Right lobe of liver (tissue), 6 donors: ENCODE results near the gene WDR91. TPM values are rescaled to one million over a fixed set of nuclear protein-coding genes. Genes with fewer than 3 reads are reported as not detected.
A peak's percentile ranks its signal among the peaks of the same experiment; 100 is the strongest.

Experiments used
- ATAC-seq, 4 donors: fragments of 200-7000 bp; cut with Tn5 transposase; one replicate each; pipeline ENCODE4 v1.9.1; 2020; ENCODE audit warnings: mild to moderate bottlenecking in 4 of 4, moderate library complexity in 4 of 4
- DNase-seq, 3 donors: peaks; one replicate each; pipeline ENCODE4 v3.0.0-alpha.2; 2020
- H3K27ac ChIP-seq, 3 donors: fragments of 200-600 bp; one replicate each; pipeline ENCODE4 v1.8.0; 2022
- H3K27me3 ChIP-seq, 2 donors: fragments of 200-600 bp; one replicate each; pipeline ENCODE4 v1.8.0; 2022
- H3K36me3 ChIP-seq, 4 donors: fragments of 200-600 bp; sonication (generic) in 1 of 4; one replicate each; pipeline versions ENCODE4 v1.5.1 to v1.8.0; 2017 to 2022; ENCODE audit warnings: control low read depth in 1 of 4
- H3K4me1 ChIP-seq, 4 donors: fragments of 200-600 bp; sonication (generic) in 1 of 4; one replicate each; pipeline versions ENCODE4 v1.5.1 to v1.8.0; 2017 to 2022; ENCODE audit warnings: control low read depth in 1 of 4
- H3K4me3 ChIP-seq, 3 donors: fragments of 200-600 bp; one replicate each; pipeline ENCODE4 v1.8.0; 2022
- H3K9me3 ChIP-seq, 4 donors: fragments of 200-600 bp; sonication (generic) in 1 of 4; one replicate each; pipeline versions ENCODE4 v1.5.1 to v1.8.0; 2017 to 2022; ENCODE audit warnings: control low read depth in 1 of 4
- POLR2A ChIP-seq: fragments of 450-650 bp; IDR thresholded peaks from one replicate; pipeline ENCODE4 v1.6.1; 2017; ENCODE audit warnings: antibody characterized with exemption, mild to moderate bottlenecking
- WGBS: methylation state at CpG from one replicate; pipeline ENCODE4 v1.1.6; 2018; ENCODE audit warnings: low coverage, low lambda C conversion rate; ENCODE audit not compliant: insufficient coverage; ENCODE audit errors: missing lambda C conversion rate; 5-methylcytosine and 5-hydroxymethylcytosine counted together
- intact Hi-C, 2 donors: fragments of 100-400 bp; cut with DNase I; formaldehyde crosslinking; loops; one replicate each; pipeline versions ENCODE4 v1.11.2 to v1.14.1; 2022
- total RNA-seq, 6 experiments: library from RNA; depleted of rRNA in 2 of 6; stranded (reverse); fragments of >200 nt in 2 of 6; fragmentation: NEBNext Ultra II Directional in 3 of 6; extraction: Animal tissue kit (Norgen Biotek cat#: 25700) in 3 of 6; gene quantifications; one replicate each; pipeline versions ENCODE4 v1.1.0 to v1.2.4, GENCODE V29; 2016 to 2023
- TF ChIP-seq, protein P1 (sequence below), 4 donors: fragments of 200-600 bp in 3 of 4; fragments of 450-650 bp in 1 of 4; IDR thresholded peaks; one replicate each; pipeline versions ENCODE4 v1.5.1 to v1.8.0; 2016 to 2022; ENCODE audit warnings: antibody characterized with exemption in 4 of 4, mild to moderate bottlenecking in 2 of 4
- donor health status: DM: no; HTN: yes; CAD: no.
- donor health status: DM: no; HTN: no; CAD: no.
- donor health status: DM: no; HTN: no; CAD: no.
- donor health status: DM: no; HTN: yes; CAD: no.
- donor health status: DM: no; HTN: yes; CAD: no.

WDR91 gene
- total RNA-seq, 6 experiments from 2014 or later, result 6.0 to 11.5 (median 8.6) TPM

DNA sequence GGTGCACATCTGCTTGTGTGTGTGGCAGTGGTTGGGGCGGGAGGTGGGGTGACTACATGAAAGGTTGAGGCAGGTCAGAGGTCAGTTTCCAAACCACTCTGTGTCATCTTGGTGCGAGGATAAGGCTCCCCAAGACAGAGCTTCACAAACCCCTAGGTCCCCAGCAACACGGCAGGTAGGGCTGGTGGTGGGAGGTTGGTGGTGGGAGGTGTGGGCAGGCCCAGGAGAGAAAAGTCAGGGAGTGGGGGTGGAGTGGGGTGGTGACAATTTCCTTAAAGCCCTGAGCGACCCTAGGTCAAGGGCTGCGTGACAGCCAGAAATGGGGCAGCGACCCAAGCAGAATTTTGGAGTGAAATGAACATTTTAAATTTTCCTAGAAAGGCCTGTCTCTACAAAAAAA lies 20.8 kb upstream of the WDR91 start:
- intact Hi-C loops, result no loop called here
- 85% methylated on average over 5 of the region's 6 CpGs for WGBS
- H3K36me3 ChIP-seq, result no peaks in the 10 kb centered on the region
- H3K27me3 ChIP-seq, result no peaks in the 10 kb centered on the region
- no peak for DNase-seq
- ATAC-seq, result no peak
- H3K4me1 ChIP-seq, result no peaks in the 10 kb centered on the region
- TF ChIP-seq, protein P1, sequence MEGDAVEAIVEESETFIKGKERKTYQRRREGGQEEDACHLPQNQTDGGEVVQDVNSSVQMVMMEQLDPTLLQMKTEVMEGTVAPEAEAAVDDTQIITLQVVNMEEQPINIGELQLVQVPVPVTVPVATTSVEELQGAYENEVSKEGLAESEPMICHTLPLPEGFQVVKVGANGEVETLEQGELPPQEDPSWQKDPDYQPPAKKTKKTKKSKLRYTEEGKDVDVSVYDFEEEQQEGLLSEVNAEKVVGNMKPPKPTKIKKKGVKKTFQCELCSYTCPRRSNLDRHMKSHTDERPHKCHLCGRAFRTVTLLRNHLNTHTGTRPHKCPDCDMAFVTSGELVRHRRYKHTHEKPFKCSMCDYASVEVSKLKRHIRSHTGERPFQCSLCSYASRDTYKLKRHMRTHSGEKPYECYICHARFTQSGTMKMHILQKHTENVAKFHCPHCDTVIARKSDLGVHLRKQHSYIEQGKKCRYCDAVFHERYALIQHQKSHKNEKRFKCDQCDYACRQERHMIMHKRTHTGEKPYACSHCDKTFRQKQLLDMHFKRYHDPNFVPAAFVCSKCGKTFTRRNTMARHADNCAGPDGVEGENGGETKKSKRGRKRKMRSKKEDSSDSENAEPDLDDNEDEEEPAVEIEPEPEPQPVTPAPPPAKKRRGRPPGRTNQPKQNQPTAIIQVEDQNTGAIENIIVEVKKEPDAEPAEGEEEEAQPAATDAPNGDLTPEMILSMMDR (IDR thresholded peaks at IDR 0.05), result no peak
- TF ChIP-seq POLR2A, result no peak
- H3K4me3 ChIP-seq, result no peak overlapping the region
- no peak overlapping the region for H3K27ac ChIP-seq
- no peaks in the 10 kb centered on the region for H3K9me3 ChIP-seq

DNA sequence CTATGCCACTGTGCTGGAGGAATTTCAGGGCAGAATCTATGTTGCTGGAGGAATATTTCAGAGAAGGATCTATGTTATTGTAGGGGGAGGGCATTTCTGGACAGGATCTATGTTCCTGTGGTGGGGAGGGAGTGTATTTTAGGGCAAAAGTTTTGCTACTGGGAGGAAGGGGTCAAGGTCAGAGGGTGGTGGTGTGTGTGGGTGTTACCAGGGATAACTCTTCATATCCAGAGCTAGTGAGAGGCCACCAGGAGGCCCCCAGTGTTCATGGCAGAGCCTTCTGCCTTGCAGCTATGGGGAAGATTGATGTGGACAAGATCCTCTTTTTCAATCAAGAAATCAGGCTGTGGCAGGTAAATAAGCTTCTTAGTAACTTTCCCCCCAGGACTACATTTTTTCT lies 20.4 kb upstream of the WDR91 start:
- ATAC-seq, result no peak

DNA sequence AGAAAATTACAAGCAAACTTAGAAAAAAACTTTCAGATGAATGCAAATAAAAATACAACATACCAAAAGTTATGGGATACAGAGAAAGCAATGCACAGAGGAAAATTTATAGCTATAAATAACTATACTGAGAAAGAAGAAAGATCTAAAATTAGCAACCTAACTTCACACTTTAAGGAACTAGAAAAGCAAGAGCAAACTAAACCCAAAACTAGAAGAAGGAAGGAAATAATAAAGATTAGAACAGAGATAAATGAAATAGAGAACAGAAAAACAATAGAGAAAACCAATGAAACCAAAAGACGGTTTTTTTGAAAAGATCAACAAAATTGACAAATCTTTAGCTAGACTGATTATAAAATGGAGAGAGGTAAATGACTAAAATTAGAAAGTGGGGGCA lies 12.7 kb upstream of the WDR91 start:
- DNase-seq, result no peak
- no peak overlapping the region for H3K4me3 ChIP-seq
- no peaks in the 10 kb centered on the region for H3K27me3 ChIP-seq
- intact Hi-C loops, result no loop called here
- no peaks in the 10 kb centered on the region for H3K9me3 ChIP-seq
- no peak for TF ChIP-seq POLR2A
- TF ChIP-seq, protein P1 (IDR thresholded peaks at IDR 0.05), result no peak
- H3K4me1 ChIP-seq, result no peaks in the 10 kb centered on the region
- 70% methylated on average over 1 of the region's 1 CpG for WGBS
- no peak for ATAC-seq
- H3K27ac ChIP-seq, result no peak overlapping the region
- no peaks in the 10 kb centered on the region for H3K36me3 ChIP-seq

More for the DNA sequence above, 20.4 kb upstream of the WDR91 start:
- TF ChIP-seq POLR2A, result no peak
- TF ChIP-seq, protein P1 (IDR thresholded peaks at IDR 0.05), result no peak
- Histone ChIP-seq H3K4me3 (no peak overlapping the region), H3K27ac (no peak overlapping the region), H3K4me1 (no peaks in the 10 kb centered on the region), H3K9me3 (no peaks in the 10 kb centered on the region), H3K27me3 (no peaks in the 10 kb centered on the region), H3K36me3 (no peaks in the 10 kb centered on the region)
- no peak for DNase-seq
- intact Hi-C loops, result no loop called here

DNA sequence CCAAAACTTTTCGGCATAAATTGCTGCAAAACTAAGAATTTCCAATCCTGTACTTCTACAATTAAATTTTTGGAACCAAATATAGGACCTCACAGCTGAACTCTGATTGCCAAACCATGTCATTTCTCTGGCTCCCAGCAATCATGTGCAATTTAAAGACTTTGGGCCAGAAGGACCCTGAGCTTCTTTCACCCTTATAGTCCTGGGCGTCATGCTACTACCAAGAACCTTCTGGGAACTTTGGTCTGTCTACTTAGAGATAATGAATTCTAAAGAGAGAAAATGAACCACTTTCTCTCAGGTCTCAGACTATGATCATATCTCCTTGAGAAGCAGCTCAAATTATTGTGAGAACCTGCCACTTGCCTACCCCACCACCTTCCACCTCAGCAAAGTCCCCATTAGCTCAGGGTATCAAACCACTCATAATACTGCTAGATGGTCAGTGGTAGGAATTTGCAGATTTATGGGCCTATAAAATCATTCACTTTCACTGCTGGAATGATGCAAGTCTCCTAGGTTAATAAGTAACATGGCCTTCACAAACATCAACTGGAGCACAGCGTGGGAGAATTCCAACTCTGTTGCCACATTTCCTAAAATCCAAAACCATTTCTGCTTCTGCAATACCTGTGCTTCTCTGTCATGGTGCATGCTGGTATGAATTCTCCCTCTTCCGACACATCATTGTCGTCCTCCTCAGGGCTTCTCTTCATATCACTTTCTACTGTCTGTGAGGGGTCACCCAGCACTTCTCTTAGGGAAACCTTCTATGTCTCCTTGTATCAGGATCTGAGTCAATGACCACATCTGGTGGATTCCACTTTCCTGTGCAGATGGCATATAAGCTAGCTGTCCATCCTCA lies 6.6 kb upstream of the WDR91 start:
- Histone ChIP-seq H3K4me1 (peaks cover 0 to 25% (median 4%) of the 10 kb centered on the region in 4 donors), H3K9me3 (no peaks in the 10 kb centered on the region), H3K4me3 (no peak overlapping the region), H3K36me3 (no peaks in the 10 kb centered on the region), H3K27ac (peak overlapping the region; percentile 49 to 80 (median 74)), H3K27me3 (no peaks in the 10 kb centered on the region)
- no peak for DNase-seq
- intact Hi-C loops, result no loop called here
- TF ChIP-seq, protein P1 (IDR thresholded peaks at IDR 0.05), result no peak
- TF ChIP-seq POLR2A, result peak; percentile 34
- ATAC-seq, result peak; percentile 84 to 95 (median 84)
- 38% methylated on average over 5 of the region's 5 CpGs for WGBS
